GM23248 (cell line): Measurements from ENCODE around the gene KREMEN1. TPM values are rescaled to one million over a fixed set of nuclear protein-coding genes. Genes with fewer than 3 reads are reported as not detected.
A peak's percentile ranks its signal among the peaks of the same experiment; 100 is the strongest.

Source experiments
- DNase-seq: peaks from one replicate; pipeline ENCODE4 v3.0.0-alpha.2; 2015
- H2AFZ ChIP-seq: fragments of 200-600 bp; sonication (generic); 2 replicates; pipeline ENCODE4 v1.6.1; 2016; ENCODE audit warnings: antibody characterized with exemption
- H3F3A ChIP-seq: fragments of 200-600 bp; sonication (generic); 2 replicates; pipeline ENCODE4 v1.6.1; 2016; ENCODE audit warnings: mild to moderate bottlenecking, antibody characterized with exemption, mixed run types; ENCODE audit not compliant: insufficient read depth
- H3K27ac ChIP-seq: fragments of 200-600 bp; sonication (generic); 2 replicates; pipeline ENCODE4 v1.5.1; 2016; ENCODE audit warnings: mild to moderate bottlenecking
- H3K27me3 ChIP-seq: fragments of 200-600 bp; sonication (generic); replicated peaks from 2 replicates; pipeline ENCODE4 v1.6.1; 2016; ENCODE audit warnings: mild to moderate bottlenecking; ENCODE audit not compliant: insufficient read depth
- H3K36me3 ChIP-seq: fragments of 200-600 bp; sonication (generic); 2 replicates; pipeline ENCODE4 v1.6.1; 2016; ENCODE audit warnings: low read depth, mild to moderate bottlenecking
- H3K4me1 ChIP-seq: fragments of 200-600 bp; sonication (generic); 2 replicates; pipeline ENCODE4 v1.6.1; 2016; ENCODE audit warnings: mild to moderate bottlenecking; ENCODE audit not compliant: insufficient read depth
- H3K4me2 ChIP-seq: fragments of 200-600 bp; sonication (generic); one replicate; pipeline ENCODE4 v1.6.1; 2016; ENCODE audit warnings: mild to moderate bottlenecking; ENCODE audit not compliant: unreplicated experiment
- H3K4me3 ChIP-seq: fragments of 200-600 bp; sonication (generic); 2 replicates; pipeline ENCODE4 v1.5.1; 2016; ENCODE audit warnings: mild to moderate bottlenecking
- H3K79me2 ChIP-seq: fragments of 200-600 bp; sonication (generic); 2 replicates; pipeline ENCODE4 v1.6.1; 2016; ENCODE audit warnings: mild to moderate bottlenecking; ENCODE audit not compliant: insufficient read depth
- H3K9ac ChIP-seq: fragments of 200-600 bp; sonication (generic); 2 replicates; pipeline ENCODE4 v1.6.1; 2016; ENCODE audit warnings: mild to moderate bottlenecking
- H3K9me2 ChIP-seq: fragments of 200-600 bp; sonication (generic); 2 replicates; pipeline ENCODE4 v1.6.1; 2016; ENCODE audit warnings: mixed run types, mild to moderate bottlenecking, moderate library complexity; ENCODE audit not compliant: insufficient read depth
- H3K9me3 ChIP-seq: fragments of 200-600 bp; sonication (generic); one replicate; pipeline ENCODE4 v1.6.1; 2017; ENCODE audit warnings: low read depth
- H4K20me1 ChIP-seq: fragments of 200-600 bp; sonication (generic); 2 replicates; pipeline ENCODE4 v1.6.0; 2016; ENCODE audit not compliant: insufficient read depth
- EZH2 ChIP-seq: fragments of 200-600 bp; sonication (generic); IDR thresholded peaks from 2 replicates; pipeline ENCODE4 v1.6.1; 2018; ENCODE audit warnings: antibody characterized with exemption, mild to moderate bottlenecking; ENCODE audit not compliant: insufficient read depth, poor library complexity, severe bottlenecking
- EZH2phosphoT487 ChIP-seq: fragments of 200-600 bp; sonication (generic); IDR thresholded peaks from 2 replicates; pipeline ENCODE4 v1.6.1; 2018; ENCODE audit warnings: antibody characterized with exemption, moderate library complexity, mild to moderate bottlenecking, low read depth; ENCODE audit not compliant: insufficient read depth
- WGBS, 2 experiments: methylation state at CpG; one replicate each; pipeline ENCODE4 v1.1.6; 2015 to 2017; ENCODE audit warnings: low lambda C conversion rate in 2 of 2, low coverage in 1 of 2; ENCODE audit errors: missing lambda C conversion rate in 2 of 2; 5-methylcytosine and 5-hydroxymethylcytosine counted together
- in situ Hi-C: fragments of 300-500 bp; cut with MboI; formaldehyde crosslinking; loops from 2 replicates; pipeline ENCODE4 v1.15.0; 2020
- polyA plus RNA-seq: library from polyadenylated mRNA; unstranded; fragments of >200 nt; fragmentation: Nextera tagmentation; extraction: Ambion mirVana; gene quantifications from 2 replicates; pipeline ENCODE4 v1.2.1, GENCODE V29; 2016
- total RNA-seq: library from RNA; depleted of rRNA; stranded (reverse); fragments of >200 nt; shearing (Covaris generic); gene quantifications from 2 replicates; pipeline ENCODE4 v1.2.3, GENCODE V29; 2014

KREMEN1 gene
- total and polyA plus RNA-seq, 2 experiments from 2014 or later: 4.3 to 4.4 TPM

- H3K27ac ChIP-seq: no peak overlapping the region
- no peaks in the 10 kb centered on the region for H4K20me1 ChIP-seq
- H3K9me3 ChIP-seq: no peaks in the 10 kb centered on the region
- no peaks in the 10 kb centered on the region for H3K79me2 ChIP-seq
- no peak for TF ChIP-seq EZH2
- no peak for TF ChIP-seq EZH2phosphoT487
- no peaks in the 10 kb centered on the region for H3K27me3 ChIP-seq
- H3K4me3 ChIP-seq: no peak overlapping the region
- H3K9ac ChIP-seq: no peak overlapping the region
- no peak overlapping the region for H3K4me2 ChIP-seq
- 94 to 99% methylated on average over 9 of the region's 9 CpGs for WGBS, 2 experiments
- no peaks in the 10 kb centered on the region for H3K9me2 ChIP-seq
- H2AFZ ChIP-seq: no peak overlapping the region
- no peak for DNase-seq
- H3K4me1 ChIP-seq: peaks cover 27% of the 10 kb centered on the region
- in situ Hi-C loops: loop anchor here (25.0 kb wide), 1 partner anchor 417 kb away; no protein-coding TSS in a partner anchor
- H3K36me3 ChIP-seq: no peaks in the 10 kb centered on the region
- no peaks in the 10 kb centered on the region; the same call in 1 of the 2 replicates for H3F3A ChIP-seq
Observed at GRCh38 chr22:29029202-29030000, 43.4 kb upstream of the KREMEN1 start.

GRCh38 chr22:29030016-29030617 is 42.7 kb upstream of the KREMEN1 start:
- no peaks in the 10 kb centered on the region for H3K36me3 ChIP-seq
- in situ Hi-C loops: loop anchor here (25.0 kb wide), 1 partner anchor 418 kb away; no protein-coding TSS in a partner anchor
- H3K4me2 ChIP-seq: peak overlapping the region; percentile 62
- WGBS, 2 experiments: 41 to 44% methylated on average over 20 of the region's 20 CpGs
- no peaks in the 10 kb centered on the region for H3K9me3 ChIP-seq
- no peak for TF ChIP-seq EZH2
- TF ChIP-seq EZH2phosphoT487: no peak
- H3K9ac ChIP-seq: peak overlapping the region; percentile 70
- H3K27ac ChIP-seq: peak overlapping the region; percentile 82
- no peaks in the 10 kb centered on the region for H3K27me3 ChIP-seq
- peak; percentile 53 for DNase-seq
- H3K4me3 ChIP-seq: peak overlapping the region; percentile 57
- H3K9me2 ChIP-seq: no peaks in the 10 kb centered on the region
- H3F3A ChIP-seq: no peaks in the 10 kb centered on the region; the same call in 1 of the 2 replicates
- peak overlapping the region; percentile 65 for H2AFZ ChIP-seq
- H4K20me1 ChIP-seq: no peaks in the 10 kb centered on the region
- peaks cover 27% of the 10 kb centered on the region for H3K4me1 ChIP-seq
- H3K79me2 ChIP-seq: no peaks in the 10 kb centered on the region

- H3K4me1 ChIP-seq: peaks cover 27% of the 10 kb centered on the region
- peak overlapping the region; percentile 70 for H3K9ac ChIP-seq
- peak; percentile 81 for DNase-seq
- no peaks in the 10 kb centered on the region for H3K36me3 ChIP-seq
- no peaks in the 10 kb centered on the region for H3K9me2 ChIP-seq
- H3K79me2 ChIP-seq: no peaks in the 10 kb centered on the region
- peak overlapping the region; percentile 82 for H3K27ac ChIP-seq
- TF ChIP-seq EZH2: no peak
- TF ChIP-seq EZH2phosphoT487: no peak
- in situ Hi-C loops: loop anchor here (25.0 kb wide), 1 partner anchor 418 kb away; no protein-coding TSS in a partner anchor
- H3K27me3 ChIP-seq: no peaks in the 10 kb centered on the region
- H3F3A ChIP-seq: no peaks in the 10 kb centered on the region; the same call in 1 of the 2 replicates
- H2AFZ ChIP-seq: peak overlapping the region; percentile 65
- peak overlapping the region; percentile 57 for H3K4me3 ChIP-seq
- 12 to 30% methylated on average over 14 to 28 of the region's 32 CpGs for WGBS, 2 experiments
- H4K20me1 ChIP-seq: no peaks in the 10 kb centered on the region
- peak overlapping the region; percentile 62 for H3K4me2 ChIP-seq
- H3K9me3 ChIP-seq: no peaks in the 10 kb centered on the region
Observed at GRCh38 chr22:29030618-29031226, 42.1 kb upstream of the KREMEN1 start.
